ENCODE data around the gene PER1.

- TF ChIP-seq POLR2A (IDR thresholded peaks at IDR 0.05), result no peak
- no peak for TF ChIP-seq POLR2AphosphoS5 (IDR thresholded peaks at IDR 0.05; ENCODE audit: insufficient read depth in 1 of 2, low read depth in 1 of 2)
Measured at GRCh38 chr17:8148560-8148959, 3.6 kb downstream of the PER1 start.

Data from vagina (tissue), 2 donors.